Fibroblast of mammary gland (primary cell): Measurements from ENCODE around the gene ADRB1.

Experiments
- DNase-seq: peaks from one replicate; pipeline ENCODE4 v3.0.0-alpha.2; 2010; ENCODE audit warnings: low read depth
- H3K4me3 ChIP-seq: 2 replicates; pipeline ENCODE4 v1.5.1; 2011; ENCODE audit warnings: low read depth, mild to moderate bottlenecking, low read length, moderate library complexity; ENCODE audit not compliant: control insufficient read depth
- TF ChIP-seq, protein P1 (sequence below): conservative IDR thresholded peaks from 2 replicates; pipeline ENCODE4 v1.5.1; 2011; ENCODE audit warnings: low read depth, low read length, inconsistent platforms; ENCODE audit not compliant: control insufficient read depth, insufficient read depth

Gene ADRB1

GRCh38 chr10:114026189-114027040 is 17.3 kb upstream of the ADRB1 start:
- TF ChIP-seq, protein P1, sequence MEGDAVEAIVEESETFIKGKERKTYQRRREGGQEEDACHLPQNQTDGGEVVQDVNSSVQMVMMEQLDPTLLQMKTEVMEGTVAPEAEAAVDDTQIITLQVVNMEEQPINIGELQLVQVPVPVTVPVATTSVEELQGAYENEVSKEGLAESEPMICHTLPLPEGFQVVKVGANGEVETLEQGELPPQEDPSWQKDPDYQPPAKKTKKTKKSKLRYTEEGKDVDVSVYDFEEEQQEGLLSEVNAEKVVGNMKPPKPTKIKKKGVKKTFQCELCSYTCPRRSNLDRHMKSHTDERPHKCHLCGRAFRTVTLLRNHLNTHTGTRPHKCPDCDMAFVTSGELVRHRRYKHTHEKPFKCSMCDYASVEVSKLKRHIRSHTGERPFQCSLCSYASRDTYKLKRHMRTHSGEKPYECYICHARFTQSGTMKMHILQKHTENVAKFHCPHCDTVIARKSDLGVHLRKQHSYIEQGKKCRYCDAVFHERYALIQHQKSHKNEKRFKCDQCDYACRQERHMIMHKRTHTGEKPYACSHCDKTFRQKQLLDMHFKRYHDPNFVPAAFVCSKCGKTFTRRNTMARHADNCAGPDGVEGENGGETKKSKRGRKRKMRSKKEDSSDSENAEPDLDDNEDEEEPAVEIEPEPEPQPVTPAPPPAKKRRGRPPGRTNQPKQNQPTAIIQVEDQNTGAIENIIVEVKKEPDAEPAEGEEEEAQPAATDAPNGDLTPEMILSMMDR = no peak
- peak; percentile 69 for DNase-seq
- no peak overlapping the region for H3K4me3 ChIP-seq

- no peak overlapping the region for H3K4me3 ChIP-seq
- no peak for DNase-seq
- TF ChIP-seq, protein P1 = no peak
Measured at GRCh38 chr10:114027041-114027394, 16.6 kb upstream of the ADRB1 start.

GRCh38 chr10:114027951-114028350 is 15.7 kb upstream of the ADRB1 start:
- DNase-seq = no peak
- TF ChIP-seq, protein P1 = no peak
- H3K4me3 ChIP-seq = no peak overlapping the region

DNA sequence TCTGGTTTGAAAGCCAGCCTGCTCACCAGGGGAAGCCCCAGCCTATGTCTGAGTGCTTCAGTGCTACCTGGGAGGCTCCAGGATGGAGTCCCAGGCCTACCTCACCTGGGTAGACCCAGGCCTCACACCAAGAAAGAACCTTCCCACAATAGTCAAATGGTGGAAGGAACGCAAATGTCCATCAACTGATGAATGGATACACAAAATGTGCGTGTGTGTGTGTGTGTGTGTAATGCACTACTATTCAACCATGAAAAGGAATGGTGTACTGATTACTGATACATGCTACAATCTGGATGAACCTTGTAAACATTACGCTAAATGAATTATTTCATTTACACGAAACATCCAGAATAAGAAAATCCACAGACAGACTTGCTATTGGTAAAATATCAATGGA is 15.2 kb upstream of the ADRB1 start:
- H3K4me3 ChIP-seq = no peak overlapping the region
- TF ChIP-seq, protein P1 = no peak
- DNase-seq = no peak

DNA sequence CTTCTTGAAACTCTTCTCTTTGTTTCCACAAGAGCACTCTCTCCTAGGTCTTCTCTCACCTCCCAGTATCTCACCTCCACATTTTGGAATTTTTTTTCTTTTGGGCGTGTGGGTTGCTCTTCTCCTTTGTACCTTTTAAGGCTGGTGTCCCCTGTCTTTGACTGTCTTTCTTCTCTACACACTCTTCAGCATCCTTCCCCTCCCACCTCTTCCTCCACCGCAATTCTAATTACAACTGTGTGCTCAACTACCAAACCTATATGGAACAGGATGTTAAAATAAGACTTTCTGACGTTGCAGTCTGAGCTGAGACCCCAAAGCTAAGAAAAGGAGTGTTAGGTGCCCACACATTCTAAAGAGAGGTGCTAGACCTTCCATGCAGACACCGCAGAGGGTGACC is 14.0 kb upstream of the ADRB1 start:
- DNase-seq = no peak
- H3K4me3 ChIP-seq = no peak overlapping the region
- TF ChIP-seq, protein P1 = no peak

- TF ChIP-seq, protein P1 = no peak
- no peak for DNase-seq
- H3K4me3 ChIP-seq = no peak overlapping the region
Measured at GRCh38 chr10:114030140-114030539, 13.5 kb upstream of the ADRB1 start.
